ENCODE measurements around the gene TES. TPM values are rescaled to one million over a fixed set of nuclear protein-coding genes. Genes with fewer than 3 reads are reported as not detected.
"Not testable (repeated sequence)": the region's sequence is repeated elsewhere in the genome, so short reads cannot be mapped to it uniquely, and the experiment has no call there.

The TES gene
- total RNA-seq, 1 donor from 2014 or later = 15.8 TPM

GRCh38 chr7:116235380-116235779 lies 25.0 kb downstream of the TES start:
- DNase-seq (ENCODE audit: low spot score) = no peak
- intact Hi-C loops (cut with DNase I) = no loop called here

GRCh38 chr7:116236020-116236630 lies 25.8 kb downstream of the TES start:
- DNase-seq (ENCODE audit: low spot score) = no peak
- intact Hi-C loops (cut with DNase I) = loop anchor here (2.0 kb wide), 1 partner anchor 55 kb away; no protein-coding TSS in a partner anchor

GRCh38 chr7:116239020-116239419 lies 28.7 kb downstream of the TES start:
- intact Hi-C loops (cut with DNase I) = no loop called here
- DNase-seq (ENCODE audit: low spot score) = no peak

GRCh38 chr7:116239434-116239833 lies 29.1 kb downstream of the TES start:
- DNase-seq (ENCODE audit: low spot score) = no peak
- intact Hi-C loops (cut with DNase I) = no loop called here

DNA sequence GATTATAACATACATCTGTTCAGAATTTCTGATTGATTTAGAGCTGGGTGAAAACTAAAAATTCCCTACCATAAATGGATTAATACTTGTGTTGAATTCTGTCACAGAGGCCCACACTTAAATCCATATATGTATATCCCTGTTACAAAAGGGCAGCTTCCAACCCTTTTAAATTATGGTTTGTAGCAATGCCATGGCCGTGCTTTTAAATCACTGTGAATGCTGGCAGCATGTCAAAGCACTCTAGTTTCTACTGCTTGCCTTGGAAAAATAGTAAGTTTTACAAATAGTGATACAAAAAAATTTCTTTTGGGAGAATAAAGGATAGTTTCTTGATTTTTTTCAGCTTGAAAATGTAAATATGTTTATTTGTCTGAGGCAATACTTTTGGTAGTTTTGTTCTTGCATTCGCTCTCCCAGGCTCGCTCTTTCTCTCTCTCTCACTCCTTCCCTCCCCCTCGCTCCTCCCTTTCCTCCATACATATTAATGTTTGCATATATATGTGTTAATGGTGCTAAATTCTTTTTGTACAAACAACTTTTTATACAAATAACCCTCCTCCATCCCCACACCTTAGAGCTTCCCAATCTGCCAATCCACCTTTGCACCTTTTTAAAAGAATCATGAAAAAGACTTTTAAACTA lies 29.8 kb downstream of the TES start:
- DNase-seq (ENCODE audit: low spot score) = no peak
- intact Hi-C loops (cut with DNase I) = no loop called here

GRCh38 chr7:116241291-116241690 lies 31.0 kb downstream of the TES start:
- intact Hi-C loops (cut with DNase I) = no loop called here
- no peak for DNase-seq (ENCODE audit: low spot score)

DNA sequence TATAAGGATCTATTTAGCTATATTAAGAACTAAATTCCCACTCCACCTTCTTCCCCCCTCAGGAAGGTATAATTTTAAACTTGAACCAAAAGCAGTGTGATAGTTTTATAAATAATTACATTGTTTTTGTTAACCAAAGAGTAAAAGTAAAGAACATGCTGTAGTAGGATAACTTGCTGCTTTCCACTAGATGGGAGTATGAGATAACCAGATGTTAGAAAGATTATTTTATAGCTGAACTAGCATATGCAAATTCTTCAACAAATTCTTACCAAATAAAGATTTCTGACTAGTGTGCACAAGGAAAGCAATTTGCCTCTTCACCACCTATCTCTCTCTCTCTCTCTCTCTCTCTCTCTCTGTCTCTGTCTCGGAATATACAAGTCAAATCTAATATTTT lies 31.8 kb downstream of the TES start:
- intact Hi-C loops (cut with DNase I) = no loop called here
- no peak for DNase-seq (ENCODE audit: low spot score)

DNA sequence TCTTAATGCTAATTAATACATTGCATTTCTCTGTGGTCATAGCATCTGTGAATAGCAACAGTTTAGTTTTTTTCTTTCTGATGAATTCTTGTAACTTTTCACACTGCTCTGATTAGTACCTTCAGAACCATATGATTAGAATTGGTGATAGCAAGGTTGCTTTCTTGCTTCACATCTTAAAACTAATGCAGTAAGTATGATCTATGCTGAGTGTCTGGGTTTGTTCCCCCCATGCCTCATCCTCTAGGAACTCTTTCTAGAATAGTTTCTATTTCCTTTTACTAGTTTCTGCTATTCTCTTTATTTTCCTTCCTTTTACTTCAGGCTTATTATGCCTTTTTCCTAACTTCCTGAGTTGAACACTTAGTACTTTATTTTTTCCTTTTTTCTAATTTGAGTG lies 32.4 kb downstream of the TES start:
- no peak for DNase-seq (ENCODE audit: low spot score)
- intact Hi-C loops (cut with DNase I) = no loop called here

DNA sequence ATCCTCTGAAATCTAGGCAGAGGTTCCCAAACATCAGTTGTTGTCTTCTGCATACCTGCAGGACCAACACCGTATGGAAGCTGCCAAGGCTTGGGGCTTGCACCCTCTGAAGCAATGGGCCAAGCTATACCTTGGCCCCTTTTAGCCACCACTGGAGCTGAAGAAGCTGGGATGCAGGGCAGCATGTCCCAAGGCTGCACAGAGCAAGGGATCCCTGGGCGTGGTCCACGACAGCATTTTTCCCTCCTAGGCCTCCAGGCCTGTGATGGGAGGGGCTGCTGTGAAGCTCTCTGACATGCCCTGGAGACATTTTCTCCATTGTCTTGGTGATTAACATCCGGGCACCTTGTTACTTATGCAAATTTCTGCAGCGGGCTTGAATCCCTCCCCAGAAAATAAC lies 34.5 kb downstream of the TES start:
- intact Hi-C loops (cut with DNase I); DNase-seq (ENCODE audit: low spot score): not testable (repeated sequence)

DNA sequence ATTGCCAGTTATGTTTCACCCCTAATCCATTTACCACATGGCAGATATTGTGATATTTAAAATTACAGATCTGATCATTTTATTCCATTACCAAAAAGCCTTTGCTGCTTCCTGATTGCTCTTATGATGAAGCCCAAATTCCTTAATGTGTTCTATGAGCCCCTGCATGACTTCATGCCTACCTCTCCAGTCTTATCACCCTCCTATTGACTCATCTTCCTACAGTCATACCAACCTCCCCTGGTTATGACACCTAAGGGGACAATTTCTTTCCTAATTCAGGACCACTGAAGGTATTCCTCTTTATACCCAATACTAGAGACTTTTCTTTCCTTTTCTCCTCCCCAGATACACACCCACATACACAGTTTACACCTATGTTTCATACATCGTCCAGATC lies 36.0 kb downstream of the TES start:
- DNase-seq (ENCODE audit: low spot score) = no peak
- intact Hi-C loops (cut with DNase I) = no loop called here

DNA sequence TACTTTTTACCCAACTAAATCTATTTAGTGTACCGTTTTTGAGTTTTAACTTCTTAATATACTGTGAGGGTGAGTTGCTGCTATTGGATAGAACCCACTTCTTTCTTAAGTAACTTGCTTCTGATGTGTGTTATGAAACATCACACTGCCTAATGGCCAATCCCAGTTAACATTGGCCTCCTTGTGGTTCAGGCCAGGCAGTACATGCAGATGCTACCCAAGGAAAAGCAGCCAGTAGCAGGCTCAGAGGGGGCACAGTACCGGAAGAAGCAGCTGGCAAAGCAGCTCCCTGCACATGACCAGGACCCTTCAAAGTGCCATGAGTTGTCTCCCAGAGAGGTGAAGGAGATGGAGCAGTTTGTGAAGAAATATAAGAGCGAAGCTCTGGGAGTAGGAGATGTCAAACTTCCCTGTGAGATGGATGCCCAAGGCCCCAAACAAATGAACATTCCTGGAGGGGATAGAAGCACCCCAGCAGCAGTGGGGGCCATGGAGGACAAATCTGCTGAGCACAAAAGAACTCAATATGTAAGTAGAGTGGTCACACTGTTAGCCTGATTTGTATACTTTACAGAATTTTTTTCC lies 39.7 kb downstream of the TES start:
- no peak for DNase-seq (ENCODE audit: low spot score)
- intact Hi-C loops (cut with DNase I) = no loop called here

- intact Hi-C loops (cut with DNase I) = no loop called here
These were observed 41.3 kb downstream of the TES start for GRCh38 chr7:116251675-116252074.

DNA sequence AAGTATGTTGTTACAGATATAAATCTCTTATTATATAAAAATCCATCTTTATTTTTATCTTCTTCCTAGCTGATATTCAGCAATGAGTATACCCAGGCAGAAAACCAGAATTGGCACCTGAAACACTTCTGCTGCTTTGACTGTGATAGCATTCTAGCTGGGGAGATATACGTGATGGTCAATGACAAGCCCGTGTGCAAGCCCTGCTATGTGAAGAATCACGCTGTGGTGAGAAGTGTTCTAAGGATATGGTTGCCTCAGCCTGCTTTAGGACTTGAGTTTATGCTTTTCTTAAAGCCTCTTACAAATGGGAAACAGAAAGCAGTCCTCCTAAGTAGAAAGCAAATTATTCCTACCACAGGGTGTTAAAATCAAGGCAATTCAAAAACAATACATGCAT lies 41.9 kb downstream of the TES start:
- intact Hi-C loops (cut with DNase I) = no loop called here
- no peak for DNase-seq (ENCODE audit: low spot score)

More at GRCh38 chr7:116251675-116252074, 41.3 kb downstream of the TES start:
- no peak for DNase-seq (ENCODE audit: low spot score)

GRCh38 chr7:116257156-116257555 lies 46.8 kb downstream of the TES start:
- intact Hi-C loops (cut with DNase I) = loop anchor here (5.0 kb wide), 1 partner anchor 550 kb away; no protein-coding TSS in a partner anchor
- DNase-seq (ENCODE audit: low spot score) = no peak

- intact Hi-C loops (cut with DNase I) = loop anchor here (1.0 to 5.0 kb wide), 3 partner anchors 268 to 549 kb away; no protein-coding TSS in a partner anchor
- DNase-seq (ENCODE audit: low spot score) = no peak
These were observed 48.4 kb downstream of the TES start for GRCh38 chr7:116258734-116259133.

DNA sequence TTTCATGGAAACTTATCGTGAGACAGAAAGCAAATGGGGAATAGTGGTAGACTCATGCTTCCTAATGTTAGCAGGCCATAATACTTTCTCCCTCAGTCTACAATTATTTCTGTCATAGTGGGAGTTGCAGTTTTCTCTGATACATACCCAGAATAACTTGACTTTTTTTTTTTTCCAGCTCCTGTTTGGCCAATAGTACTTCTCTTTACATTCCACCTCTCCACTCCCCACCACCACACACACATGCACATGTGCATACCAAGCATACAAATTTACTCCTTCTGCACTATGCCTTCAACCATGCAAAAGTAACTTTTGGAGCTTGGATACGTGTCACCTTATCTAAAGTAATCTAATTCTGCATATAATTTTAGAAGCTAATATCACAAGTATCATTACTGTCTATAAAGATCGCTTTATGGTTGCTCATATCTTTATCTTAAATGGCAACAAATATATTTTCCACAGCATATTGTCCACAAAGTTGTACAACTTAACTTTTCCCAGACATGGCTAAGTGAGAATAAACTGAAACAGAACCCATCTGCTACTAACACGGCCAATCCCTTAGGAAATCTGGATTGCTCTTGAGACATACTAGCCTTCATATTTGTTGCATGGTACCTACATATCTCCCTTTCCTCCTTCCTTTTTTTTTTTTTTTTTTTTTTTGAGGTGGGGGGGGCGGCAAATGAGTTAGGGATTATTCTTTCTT lies 49.0 kb downstream of the TES start:
- no peak for DNase-seq (ENCODE audit: low spot score)
- intact Hi-C loops (cut with DNase I) = loop anchor here (2.0 to 5.0 kb wide), 2 partner anchors 267 to 548 kb away; no protein-coding TSS in a partner anchor

DNA sequence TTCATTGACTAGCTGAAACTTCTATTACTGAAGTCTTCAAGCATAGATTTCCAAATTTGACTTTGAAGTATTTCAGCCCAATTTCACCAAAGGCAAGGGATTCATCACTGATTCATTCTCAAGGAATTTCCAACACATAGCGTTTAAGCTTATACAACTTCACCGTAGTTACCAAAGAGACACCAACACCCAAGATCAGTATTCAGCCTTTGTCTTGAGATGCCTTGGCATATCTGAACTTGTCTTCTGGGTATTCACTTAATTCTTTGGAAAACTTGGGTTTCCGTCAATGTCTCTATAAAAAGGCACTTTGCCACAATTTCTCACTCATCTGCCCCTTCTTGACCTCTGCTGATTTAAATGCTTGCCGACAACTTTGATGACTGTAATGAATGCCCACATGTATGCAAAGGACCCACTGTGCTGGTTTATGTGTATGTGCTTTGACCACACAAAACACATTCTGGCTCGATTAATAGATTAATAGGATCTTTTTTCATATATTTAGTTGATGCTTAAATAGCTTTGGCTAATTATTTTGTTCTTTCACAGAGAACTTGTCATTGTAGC lies 49.6 kb downstream of the TES start:
- intact Hi-C loops (cut with DNase I) = loop anchor here (2.0 to 10.0 kb wide), 3 partner anchors 267 to 547 kb away; partner anchors contain the start of gene MET
- DNase-seq (ENCODE audit: low spot score) = no peak

DNA sequence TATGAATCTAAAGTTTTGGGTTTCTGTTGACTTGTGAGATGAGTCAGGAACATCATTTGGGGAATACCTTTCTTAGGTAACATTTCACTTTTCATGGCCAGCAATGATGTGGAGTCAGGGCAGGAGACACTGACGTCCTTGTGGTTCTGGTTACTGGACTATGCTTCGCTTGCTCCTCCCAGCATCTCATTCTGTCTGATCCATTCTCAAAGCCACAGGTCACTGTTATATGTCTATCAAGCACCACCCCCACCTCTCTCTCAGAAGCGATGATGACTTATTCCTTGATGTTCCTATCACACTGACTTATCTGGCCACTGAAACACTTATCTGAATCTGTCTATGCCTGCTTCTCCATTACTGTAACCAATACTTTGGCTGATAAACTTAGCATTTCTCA lies 51.6 kb downstream of the TES start:
- intact Hi-C loops (cut with DNase I) = loop anchor here (10.0 kb wide), 1 partner anchor 413 kb away; the partner anchor contains the start of gene MET

GRCh38 chr7:116265881-116266280 lies 55.5 kb downstream of the TES start:
- intact Hi-C loops (cut with DNase I) = loop anchor here (10.0 kb wide), 1 partner anchor 409 kb away; the partner anchor contains the start of gene MET
- no peak for DNase-seq (ENCODE audit: low spot score)

More for the DNA sequence above, 51.6 kb downstream of the TES start:
- DNase-seq (ENCODE audit: low spot score) = no peak

GRCh38 chr7:116269466-116269865 lies 59.1 kb downstream of the TES start:
- intact Hi-C loops (cut with DNase I) = loop anchor here (10.0 kb wide), 1 partner anchor 405 kb away; the partner anchor contains the start of gene MET

More at GRCh38 chr7:116269466-116269865, 59.1 kb downstream of the TES start:
- DNase-seq (ENCODE audit: low spot score) = no peak

All from cardiac septum (tissue), 1 donor.